H1 (cell line): ENCODE measurements around the gene DAP. TPM values are rescaled to one million over a fixed set of nuclear protein-coding genes. Genes with fewer than 3 reads are reported as not detected.

Source experiments
- CTCF ChIA-PET: fragments of 300-600 bp; sonication (Branson Sonifier 250); formaldehyde crosslinking; loops from one replicate; lab custom pipeline; 2021; ENCODE audit not compliant: partially characterized antibody; lab: Charles Lee
- POLR2A ChIA-PET: fragments of 300-600 bp; sonication (Branson Sonifier 250); formaldehyde crosslinking; loops from one replicate; lab custom pipeline; 2021; ENCODE audit warnings: inconsistent platforms; ENCODE audit not compliant: partially characterized antibody; lab: Charles Lee
- DNase-seq, 2 experiments: peaks; one replicate each; pipeline versions ENCODE4 v3.0.0 to v3.0.0-alpha.2; 2010 to 2022; ENCODE audit warnings: low spot score in 2 of 2, low read depth in 1 of 2, mixed read lengths in 1 of 2
- FAIRE-seq: peaks from 2 replicates; lab custom pipeline; 2011; peaks lifted over from hg19 to GRCh38; lab: Jason Lieb, UNC
- H2AFZ ChIP-seq: 2 replicates; pipeline ENCODE4 v1.8.1; 2012; ENCODE audit warnings: low read length, inconsistent platforms
- H2AK5ac ChIP-seq: 2 replicates; pipeline ENCODE4 v1.6.1; 2013; ENCODE audit warnings: low read depth, low read length
- H2BK120ac ChIP-seq: replicated peaks from 2 replicates; pipeline ENCODE3; 2013; ENCODE audit warnings: low read depth, low read length, inconsistent platforms
- H2BK12ac ChIP-seq: 2 replicates; pipeline ENCODE4 v1.6.1; 2013; ENCODE audit warnings: low read depth, low read length
- H2BK15ac ChIP-seq: 2 replicates; pipeline ENCODE4 v1.6.1; 2013; ENCODE audit warnings: low read length
- H2BK20ac ChIP-seq: 2 replicates; pipeline ENCODE4 v1.6.1; 2013; ENCODE audit warnings: low read length
- H2BK5ac ChIP-seq: 2 replicates; pipeline ENCODE4 v1.6.1; 2013; ENCODE audit warnings: low read depth, low read length
- H3K14ac ChIP-seq: 2 replicates; pipeline ENCODE4 v1.6.1; 2013; ENCODE audit warnings: inconsistent platforms; ENCODE audit not compliant: insufficient read length
- H3K18ac ChIP-seq: 2 replicates; pipeline ENCODE4 v1.6.1; 2013; ENCODE audit warnings: low read length; ENCODE audit errors: extremely low read depth
- H3K23ac ChIP-seq: 2 replicates; pipeline ENCODE4 v1.6.1; 2013; ENCODE audit warnings: inconsistent platforms; ENCODE audit not compliant: insufficient read length
- H3K23me2 ChIP-seq: 2 replicates; pipeline ENCODE4 v1.6.1; 2013; ENCODE audit warnings: low read depth, low read length
- H3K27ac ChIP-seq: 2 replicates; pipeline ENCODE4 v1.6.1; 2011; ENCODE audit warnings: low read depth, low read length, inconsistent platforms
- H3K27me3 ChIP-seq, 4 experiments: replicated peaks in 1 of 4; 1 replicate in 1 of 4; 2 replicates in 3 of 4; pipeline versions ENCODE4 v1.6.1 to v1.8.1; 2011 to 2013; ENCODE audit warnings: low read length in 3 of 4, mild to moderate bottlenecking in 3 of 4, inconsistent platforms in 2 of 4, mixed read lengths in 2 of 4, moderate library complexity in 1 of 4; ENCODE audit not compliant: control insufficient read depth in 3 of 4, insufficient read depth in 3 of 4; ENCODE audit errors: extremely low read depth in 1 of 4
- H3K36me3 ChIP-seq, 4 experiments: 2 replicates each; pipeline versions ENCODE4 v1.6.1 to v1.8.1; 2011 to 2013; ENCODE audit warnings: mild to moderate bottlenecking in 4 of 4, low read length in 3 of 4, moderate library complexity in 2 of 4, control low read depth in 1 of 4, inconsistent platforms in 1 of 4; ENCODE audit not compliant: insufficient read depth in 4 of 4, control insufficient read depth in 2 of 4
- H3K4ac ChIP-seq: replicated peaks from 2 replicates; pipeline ENCODE3; 2013; ENCODE audit warnings: low read length, low read depth, mixed read lengths, inconsistent platforms; ENCODE audit not compliant: insufficient read length
- H3K4me1 ChIP-seq, 4 experiments: replicated peaks in 1 of 4; 1 replicate in 1 of 4; 2 replicates in 3 of 4; pipeline versions ENCODE4 v1.6.1 to v1.8.1; 2011 to 2013; ENCODE audit warnings: low read length in 3 of 4, inconsistent platforms in 2 of 4, mixed read lengths in 1 of 4; ENCODE audit not compliant: insufficient read depth in 4 of 4, control insufficient read depth in 3 of 4
- H3K4me2 ChIP-seq, 2 experiments: 2 replicates each; pipeline versions ENCODE4 v1.6.1 to v1.8.1; 2011 to 2013; ENCODE audit warnings: low read depth in 2 of 2, low read length in 2 of 2, control low read depth in 1 of 2, inconsistent platforms in 1 of 2, mild to moderate bottlenecking in 1 of 2; ENCODE audit not compliant: insufficient read depth in 1 of 2
- H3K4me3 ChIP-seq, 4 experiments: fragments of 200-600, 300-600 bp in 1 of 4; sonication (generic), shearing (Covaris generic), sonication (Bioruptor Twin) in 1 of 4; 2 replicates each; pipeline versions ENCODE4 v1.5.1 to v1.8.1; 2011 to 2016; ENCODE audit warnings: low read length in 4 of 4, low read depth in 3 of 4, control low read depth in 2 of 4, inconsistent platforms in 2 of 4, mild to moderate bottlenecking in 2 of 4, mixed read lengths in 1 of 4, moderate library complexity in 1 of 4; ENCODE audit not compliant: insufficient read depth in 2 of 4; ENCODE audit errors: extremely low read depth in 1 of 4
- H3K56ac ChIP-seq: replicated peaks from 2 replicates; pipeline ENCODE3; 2013; ENCODE audit warnings: low read depth, mild to moderate bottlenecking, mixed read lengths, low read length, inconsistent platforms; ENCODE audit not compliant: insufficient read length
- H3K79me1 ChIP-seq: 2 replicates; pipeline ENCODE4 v1.6.1; 2013; ENCODE audit warnings: low read depth, low read length, control low read depth
- H3K79me2 ChIP-seq, 2 experiments: 2 replicates each; pipeline versions ENCODE4 v1.6.1 to v1.8.1; 2012 to 2013; ENCODE audit warnings: low read length in 2 of 2, mild to moderate bottlenecking in 2 of 2, inconsistent platforms in 1 of 2; ENCODE audit not compliant: insufficient read depth in 2 of 2, control insufficient read depth in 1 of 2
- H3K9ac ChIP-seq, 4 experiments: replicated peaks in 1 of 4; 1 replicate in 1 of 4; 2 replicates in 3 of 4; pipeline versions ENCODE4 v1.6.1 to v1.8.1; 2011 to 2013; ENCODE audit warnings: low read depth in 3 of 4, low read length in 3 of 4, control low read depth in 2 of 4, mild to moderate bottlenecking in 2 of 4, moderate library complexity in 2 of 4, inconsistent platforms in 1 of 4; ENCODE audit errors: extremely low read depth in 1 of 4
- H3K9me3 ChIP-seq, 2 experiments: 2 replicates each; pipeline versions ENCODE4 v1.6.1 to v1.8.1; 2012 to 2013; ENCODE audit warnings: mild to moderate bottlenecking in 2 of 2, moderate library complexity in 2 of 2, control low read depth in 1 of 2, inconsistent platforms in 1 of 2, low read depth in 1 of 2, low read length in 1 of 2, mixed read lengths in 1 of 2; ENCODE audit not compliant: insufficient read depth in 2 of 2
- H4K20me1 ChIP-seq, 2 experiments: replicated peaks in 1 of 2; 2 replicates each; pipeline versions ENCODE3 to v1.8.1; 2011 to 2013; ENCODE audit warnings: inconsistent platforms in 2 of 2, low read length in 2 of 2, mild to moderate bottlenecking in 1 of 2; ENCODE audit not compliant: insufficient read depth in 2 of 2, control insufficient read depth in 1 of 2
- H4K5ac ChIP-seq: 2 replicates; pipeline ENCODE4 v1.6.1; 2013; ENCODE audit warnings: low read length, low read depth, mixed read lengths, inconsistent platforms; ENCODE audit not compliant: insufficient read length
- H4K8ac ChIP-seq: 2 replicates; pipeline ENCODE4 v1.8.0; 2013; ENCODE audit warnings: mild to moderate bottlenecking, moderate library complexity, low read length, inconsistent platforms; ENCODE audit not compliant: insufficient read depth; ENCODE audit errors: extremely low read depth
- H4K91ac ChIP-seq: replicated peaks from 2 replicates; pipeline ENCODE3; 2013; ENCODE audit warnings: low read length, mixed read lengths, inconsistent platforms; ENCODE audit not compliant: insufficient read length
- ASH2L ChIP-seq: fragments of 200-600, 300-600 bp; sonication (generic); IDR thresholded peaks from one replicate; pipeline ENCODE4 v1.7.1; 2017; ENCODE audit warnings: low read length
- JUN ChIP-seq: IDR thresholded peaks from 2 replicates; pipeline ENCODE4 v1.6.1; 2011; ENCODE audit warnings: low read depth, mild to moderate bottlenecking, improper control_type of control experiment, low read length
- POLR2A ChIP-seq, 2 experiments: IDR thresholded peaks; 1 replicate in 1 of 2; 2 replicates in 1 of 2; pipeline ENCODE4 v1.6.1; 2011; ENCODE audit warnings: low read depth in 2 of 2, low read length in 2 of 2, mild to moderate bottlenecking in 2 of 2; ENCODE audit errors: control extremely low read depth in 1 of 2
- SIRT6 ChIP-seq: IDR thresholded peaks from one replicate; pipeline ENCODE4 v1.7.1; 2012; ENCODE audit warnings: low read length, inconsistent platforms
- TAF1 ChIP-seq: IDR thresholded peaks from 2 replicates; pipeline ENCODE4 v1.6.1; 2011; ENCODE audit warnings: mild to moderate bottlenecking, low read depth, low read length
- TAF7 ChIP-seq: optimal IDR thresholded peaks from 2 replicates; pipeline ENCODE3; 2011; ENCODE audit warnings: low read depth, mild to moderate bottlenecking, inconsistent platforms, low read length, moderate library complexity, borderline replicate concordance
- ZNF274 ChIP-seq: IDR thresholded peaks from 2 replicates; pipeline ENCODE4 v1.7.0; 2012; ENCODE audit warnings: low read length, borderline replicate concordance; ENCODE audit errors: extremely low read depth
- WGBS, 2 experiments: shearing (Covaris generic) in 1 of 2; methylation state at CpG; one replicate each; pipeline versions ENCODE4 v1.1.6 to v1.1.7; 2013 to 2015; ENCODE audit warnings: low lambda C conversion rate in 2 of 2, mixed read lengths in 2 of 2, inconsistent platforms in 1 of 2, low coverage in 1 of 2, missing lambda C conversion rate in 1 of 2; ENCODE audit not compliant: insufficient replicate concordance in 2 of 2, insufficient coverage in 1 of 2, insufficient read length in 1 of 2; ENCODE audit errors: extremely low coverage in 1 of 2, missing lambda C conversion rate in 1 of 2; 5-methylcytosine and 5-hydroxymethylcytosine counted together
- polyA plus RNA-seq, 7 experiments: library from polyadenylated mRNA; depleted of rRNA in 3 of 7; stranded (reverse) in 5 of 7; unstranded in 2 of 7; fragments of >200 nt in 5 of 7; fragments of 200-250 nt in 2 of 7; gene quantifications; 1 replicate in 5 of 7; 2 replicates in 1 of 7; 4 replicates in 1 of 7; pipeline versions ENCODE4 v1.2.1 to v1.2.3, GENCODE V29; 2011 to 2013; ENCODE audit warnings: missing spikeins in 2 of 7, mixed read lengths in 2 of 7
- total RNA-seq: library from RNA; stranded (reverse); fragmentation: NEBNext Ultra II Directional; extraction: Animal tissue kit (Norgen Biotek cat#: 25700); gene quantifications from 2 replicates; pipeline ENCODE4 v1.2.1, GENCODE V29; 2021
- TF ChIP-seq, protein P1 (sequence below): IDR thresholded peaks from 2 replicates; pipeline ENCODE4 v1.6.1; 2011; ENCODE audit warnings: low read depth, mild to moderate bottlenecking, low read length; ENCODE audit not compliant: insufficient read depth
- TF ChIP-seq, protein P2 (sequence below): IDR thresholded peaks from 2 replicates; pipeline ENCODE4 v1.6.1; 2012; ENCODE audit warnings: low read length, inconsistent platforms
- TF ChIP-seq, protein P3 (sequence below): IDR thresholded peaks from 2 replicates; pipeline ENCODE4 v1.6.1; 2012; ENCODE audit warnings: inconsistent platforms

Gene DAP
- total and polyA plus RNA-seq, 2 of the 8 experiments (the other 6 are each of a cell fraction or from before 2014, with no cell fraction given), result 26.2 to 44.4 TPM

DNA sequence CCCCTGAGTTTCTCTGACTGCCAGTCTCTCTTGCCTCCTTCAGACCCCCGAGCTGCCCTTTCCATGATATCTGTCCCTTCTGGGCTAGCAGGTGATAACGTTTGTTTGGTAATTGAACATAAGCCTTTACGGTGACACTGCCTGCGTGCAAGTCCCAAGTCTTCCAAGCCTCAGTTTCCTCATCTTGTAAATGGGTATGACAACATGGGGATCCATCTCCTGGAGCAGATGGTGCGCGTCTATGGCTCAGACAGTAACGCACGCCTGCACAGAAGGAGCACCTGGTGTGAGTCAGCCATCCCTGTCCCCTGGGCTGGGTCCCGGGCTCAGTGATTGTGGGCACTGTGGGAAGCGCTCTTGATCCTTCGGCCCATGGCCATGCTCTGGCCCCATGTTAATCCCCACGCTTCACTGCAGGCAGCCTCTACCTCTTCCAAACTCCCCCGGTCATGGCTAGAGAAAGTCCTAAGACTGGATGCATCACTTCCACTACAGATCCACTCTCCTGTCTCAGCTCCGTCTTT, 85.8 kb downstream of the DAP start:
- no peak overlapping the region for H3K9ac ChIP-seq
- no peak overlapping the region for H3K4me2 ChIP-seq
- no peak overlapping the region for H2BK15ac ChIP-seq
- no peak overlapping the region for H3K4me3 ChIP-seq
- peaks cover under 1% of the 10 kb centered on the region; the same call in 1 of the 2 replicates for H3K23me2 ChIP-seq
- no peak overlapping the region for H2AFZ ChIP-seq
- H3K4ac ChIP-seq, result no peak overlapping the region
- H3K79me2 ChIP-seq, result no peaks in the 10 kb centered on the region
- no peak overlapping the region for H2BK5ac ChIP-seq
- no peaks in the 10 kb centered on the region for H3K4me1 ChIP-seq
- H3K79me1 ChIP-seq, result no peaks in the 10 kb centered on the region; the same call in 1 of the 2 replicates
- no peak overlapping the region for H2BK120ac ChIP-seq
- 93% methylated on average over 14 of the region's 14 CpGs; no CpG with 5 or more reads in 1 of the 2 experiments for WGBS, 2 experiments
- CTCF ChIA-PET, result interaction anchor here (0.8 to 3.0 kb wide), 5 partner anchors 9 to 224 kb away, joined by 3 to 12 read pairs (median 4); no protein-coding TSS in a partner anchor
- TF ChIP-seq POLR2A (IDR thresholded peaks at IDR 0.05; ENCODE audit: control extremely low read depth in 1 of 2, low read depth in 2 of 2, low read length in 2 of 2), result no peak
- TF ChIP-seq TAF7, result no peak
- no peak for TF ChIP-seq ASH2L
- TF ChIP-seq, protein P1, sequence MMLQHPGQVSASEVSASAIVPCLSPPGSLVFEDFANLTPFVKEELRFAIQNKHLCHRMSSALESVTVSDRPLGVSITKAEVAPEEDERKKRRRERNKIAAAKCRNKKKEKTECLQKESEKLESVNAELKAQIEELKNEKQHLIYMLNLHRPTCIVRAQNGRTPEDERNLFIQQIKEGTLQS, result no peak
- TF ChIP-seq ZNF274, result no peak
- TF ChIP-seq JUN, result no peak
- TF ChIP-seq TAF1, result no peak
- TF ChIP-seq, protein P2, sequence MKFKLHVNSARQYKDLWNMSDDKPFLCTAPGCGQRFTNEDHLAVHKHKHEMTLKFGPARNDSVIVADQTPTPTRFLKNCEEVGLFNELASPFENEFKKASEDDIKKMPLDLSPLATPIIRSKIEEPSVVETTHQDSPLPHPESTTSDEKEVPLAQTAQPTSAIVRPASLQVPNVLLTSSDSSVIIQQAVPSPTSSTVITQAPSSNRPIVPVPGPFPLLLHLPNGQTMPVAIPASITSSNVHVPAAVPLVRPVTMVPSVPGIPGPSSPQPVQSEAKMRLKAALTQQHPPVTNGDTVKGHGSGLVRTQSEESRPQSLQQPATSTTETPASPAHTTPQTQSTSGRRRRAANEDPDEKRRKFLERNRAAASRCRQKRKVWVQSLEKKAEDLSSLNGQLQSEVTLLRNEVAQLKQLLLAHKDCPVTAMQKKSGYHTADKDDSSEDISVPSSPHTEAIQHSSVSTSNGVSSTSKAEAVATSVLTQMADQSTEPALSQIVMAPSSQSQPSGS, result no peak
- no peak for TF ChIP-seq SIRT6
- TF ChIP-seq, protein P3, sequence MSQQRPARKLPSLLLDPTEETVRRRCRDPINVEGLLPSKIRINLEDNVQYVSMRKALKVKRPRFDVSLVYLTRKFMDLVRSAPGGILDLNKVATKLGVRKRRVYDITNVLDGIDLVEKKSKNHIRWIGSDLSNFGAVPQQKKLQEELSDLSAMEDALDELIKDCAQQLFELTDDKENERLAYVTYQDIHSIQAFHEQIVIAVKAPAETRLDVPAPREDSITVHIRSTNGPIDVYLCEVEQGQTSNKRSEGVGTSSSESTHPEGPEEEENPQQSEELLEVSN, result no peak
- H4K8ac ChIP-seq, result no peak overlapping the region
- no peak overlapping the region for H4K91ac ChIP-seq
- H4K5ac ChIP-seq, result no peak overlapping the region
- POLR2A ChIA-PET, result interaction anchor here (1.0 kb wide), 1 partner anchor 11 kb away, joined by 3 read pairs; no protein-coding TSS in a partner anchor
- H4K20me1 ChIP-seq, result no peaks in the 10 kb centered on the region
- H2BK20ac ChIP-seq, result no peak overlapping the region
- no peak overlapping the region for H3K14ac ChIP-seq
- H3K36me3 ChIP-seq, result 0 out of 8 replicates have a peak, but pooled peaks cover 0 to 5% (median 0%) of the 10 kb centered on the region in 4 experiments
- H2BK12ac ChIP-seq, result no peak overlapping the region
- DNase-seq (no peak), FAIRE-seq (no peak)
- no peak overlapping the region for H3K18ac ChIP-seq
- H3K27ac ChIP-seq, result no peak overlapping the region
- H3K56ac ChIP-seq, result no peak overlapping the region
- H3K27me3 ChIP-seq, result no peaks in the 10 kb centered on the region
- no peaks in the 10 kb centered on the region for H3K9me3 ChIP-seq
- no peak overlapping the region for H2AK5ac ChIP-seq
- H3K23ac ChIP-seq, result no peak overlapping the region
